NCI-H2196 treated with DMSO at 0.1 percent for 48 hours (cell line): ENCODE data around the gene CKM.
A peak's percentile ranks its signal among the peaks of the same experiment; 100 is the strongest.
"Not testable (repeated sequence)": the region's sequence is repeated elsewhere in the genome, so short reads cannot be mapped to it uniquely, and the experiment has no call there.

ENCODE experiments used
- DNase-seq: peaks from one replicate; lab custom pipeline; 2025; ENCODE audit not compliant: unreplicated experiment; lab: John Stamatoyannopoulos, UW

The CKM gene

DNA sequence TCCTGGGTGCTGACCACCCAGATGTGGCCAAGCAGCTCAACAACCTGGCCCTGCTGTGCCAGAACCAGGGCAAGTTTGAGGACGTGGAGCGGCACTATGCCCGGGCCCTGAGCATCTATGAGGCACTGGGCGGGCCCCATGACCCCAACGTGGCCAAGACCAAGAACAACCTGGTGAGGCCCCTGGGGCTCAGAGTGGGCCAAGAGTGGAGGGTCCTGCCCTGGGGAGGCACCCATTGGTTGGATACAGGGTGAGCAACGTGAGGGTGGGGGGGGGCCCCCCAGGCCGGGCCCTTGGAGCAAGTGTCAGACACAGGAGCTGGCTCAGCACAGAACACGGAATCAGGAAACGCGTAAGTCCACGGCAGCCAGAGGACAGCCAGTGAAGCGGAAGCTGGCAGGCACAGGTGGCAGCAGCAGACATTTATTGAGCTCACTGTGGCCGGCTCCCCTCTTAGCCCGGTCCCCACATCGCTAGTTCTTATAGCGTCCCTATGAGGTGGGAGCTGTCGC is 26.8 kb upstream of the CKM start:
- DNase-seq = no peak

DNA sequence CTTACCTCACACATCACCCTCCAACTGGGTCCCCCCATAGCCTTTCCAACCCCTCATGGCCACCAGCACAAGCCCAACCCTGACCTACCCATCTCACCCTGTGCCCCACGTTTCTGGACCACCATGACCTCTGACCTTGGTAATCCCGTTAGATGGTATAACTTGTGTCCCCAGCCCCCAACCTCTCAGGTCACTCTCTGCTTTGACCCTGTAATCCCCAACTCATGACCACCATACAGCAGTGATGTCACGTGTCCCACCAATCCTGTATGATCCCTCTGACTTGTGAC is 26.4 kb upstream of the CKM start:
- no peak for DNase-seq

- no peak for DNase-seq
These were observed 25.9 kb upstream of the CKM start for GRCh38 chr19:45348367-45349125.

DNA sequence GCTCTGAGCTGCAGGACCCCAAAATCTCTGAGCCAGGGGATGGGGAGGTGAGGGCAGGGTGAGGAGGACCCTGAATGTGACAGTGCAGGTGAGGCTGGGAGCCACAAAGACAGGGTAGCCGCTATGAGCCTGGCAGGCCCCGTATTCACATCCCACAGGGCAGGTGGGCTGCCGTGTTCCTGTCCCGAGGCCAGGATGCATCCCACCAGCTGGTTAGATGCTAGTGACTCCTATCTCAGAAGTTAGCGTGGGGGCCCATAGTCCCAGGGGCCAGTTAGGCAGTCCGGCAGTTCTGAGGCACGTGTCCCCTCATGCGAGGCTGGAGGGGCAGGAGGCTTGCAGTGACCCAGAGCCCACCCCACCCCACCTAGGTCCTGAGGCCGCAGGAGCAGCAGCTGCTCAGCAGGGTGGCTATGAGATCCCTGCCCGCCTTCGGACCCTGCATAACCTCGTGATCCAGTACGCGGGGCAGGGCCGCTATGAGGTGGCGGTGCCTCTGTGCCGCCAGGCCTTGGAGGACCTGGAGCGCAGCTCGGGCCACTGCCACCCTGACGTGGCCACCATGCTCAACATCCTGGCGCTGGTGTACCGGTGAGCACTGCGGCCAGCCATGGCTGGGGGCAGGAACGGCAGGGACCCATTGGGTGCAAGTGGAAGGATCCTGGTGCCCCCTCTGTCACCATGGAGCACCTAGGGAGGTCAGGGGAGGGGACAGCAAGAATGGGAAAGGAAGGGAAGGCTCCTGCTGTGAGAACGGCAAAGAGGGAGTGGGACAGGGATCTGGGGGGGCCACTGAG is 25.1 kb upstream of the CKM start:
- no peak for DNase-seq

- DNase-seq = no peak
These were observed 23.8 kb upstream of the CKM start for GRCh38 chr19:45346449-45346848.

DNA sequence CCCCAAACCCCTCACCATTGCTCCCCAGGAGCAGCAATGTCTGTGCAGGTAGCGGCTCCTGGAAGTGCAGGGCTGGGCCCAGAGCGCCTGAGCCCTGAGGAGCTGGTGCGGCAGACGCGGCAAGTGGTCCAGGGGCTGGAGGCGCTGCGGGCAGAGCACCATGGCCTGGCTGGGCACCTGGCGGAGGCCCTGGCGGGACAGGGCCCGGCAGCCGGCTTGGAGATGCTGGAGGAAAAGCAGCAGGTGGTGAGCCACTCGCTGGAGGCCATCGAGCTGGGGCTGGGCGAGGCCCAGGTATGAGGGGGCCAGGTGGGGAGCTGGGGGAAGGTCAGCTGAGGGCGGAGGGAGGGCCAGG is 22.8 kb upstream of the CKM start:
- DNase-seq = no peak

DNA sequence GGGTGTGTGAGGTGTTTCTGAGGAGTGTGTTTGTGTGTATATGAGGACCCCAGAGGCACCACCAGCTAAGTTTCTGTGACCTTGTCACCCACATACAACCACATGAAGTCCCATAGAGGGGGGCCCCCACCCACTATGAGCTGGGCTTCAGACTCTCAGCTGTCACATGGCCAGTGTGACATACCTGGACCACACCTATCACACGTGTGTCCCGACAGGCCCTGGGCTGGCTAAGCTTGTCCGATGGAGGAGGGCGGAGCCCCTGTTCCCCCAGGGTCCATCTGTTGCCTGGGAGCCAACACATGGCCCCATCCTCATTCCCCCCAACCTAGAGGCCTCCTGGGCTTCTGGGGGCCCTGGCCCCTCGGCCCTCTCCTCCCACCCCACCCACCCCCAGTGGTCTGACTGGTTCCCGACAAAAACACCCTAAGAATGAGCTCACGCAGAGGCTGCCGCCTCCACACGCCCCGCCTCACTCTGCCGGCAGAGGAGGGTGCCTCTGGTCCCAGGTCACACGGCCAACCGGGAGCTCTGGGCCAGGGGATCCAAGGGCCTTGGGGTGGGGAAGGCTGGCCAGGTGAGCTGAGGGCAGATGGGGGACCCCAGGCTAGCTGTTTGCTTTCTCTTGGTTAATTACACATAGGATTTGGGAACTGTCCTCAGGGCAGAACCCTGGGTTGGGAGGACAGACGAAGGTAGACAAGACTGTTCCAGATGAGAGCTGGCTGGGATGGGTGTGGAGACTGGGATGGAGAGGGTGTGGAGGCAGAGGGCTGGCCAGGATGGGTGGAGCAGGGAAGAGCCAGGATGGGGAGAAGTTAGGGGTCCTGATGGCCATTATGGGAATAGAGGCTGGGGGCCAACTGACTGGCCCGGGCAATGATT is 22.2 kb upstream of the CKM start:
- no peak for DNase-seq

GRCh38 chr19:45342911-45343310 is 20.2 kb upstream of the CKM start:
- DNase-seq = no peak

- DNase-seq = no peak
These were observed 18.3 kb upstream of the CKM start for GRCh38 chr19:45340899-45341453.

DNA sequence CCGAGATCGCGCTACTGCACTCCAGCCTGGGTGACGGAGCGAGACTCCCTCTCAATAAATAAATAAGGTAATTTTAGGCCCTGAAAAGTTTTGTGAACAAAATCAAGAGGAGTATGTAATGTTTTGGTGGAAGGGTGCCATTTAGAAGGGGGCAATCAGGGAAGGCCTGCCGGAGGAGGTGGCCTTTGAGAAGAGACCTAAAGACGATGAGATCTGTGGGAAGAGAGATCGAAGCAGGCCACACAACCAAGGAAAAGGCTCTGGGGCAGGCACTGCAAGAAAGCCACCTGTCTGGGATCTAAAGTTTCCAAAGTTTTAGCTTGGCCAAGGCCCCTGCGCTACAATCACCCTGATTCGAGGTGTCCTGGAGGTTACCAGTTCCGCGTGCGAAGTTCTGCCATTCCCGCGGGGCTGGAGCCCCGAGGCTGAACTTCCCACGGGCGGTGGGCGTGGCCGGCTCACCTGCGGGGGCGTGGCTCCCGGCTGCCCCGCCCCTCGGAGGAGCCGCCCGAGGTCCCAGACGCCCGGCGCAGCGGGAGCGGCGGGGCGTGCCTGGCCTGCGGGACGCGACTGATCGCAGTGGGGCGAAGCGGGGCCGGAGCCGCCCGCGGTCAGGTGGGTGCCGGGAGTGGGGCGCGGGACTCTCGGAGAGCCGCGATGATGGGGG is 17.7 kb upstream of the CKM start, which contains the start of gene KLC3:
KLC3 (plus strand) TSS at position 519 of the 667 bp plus-strand sequence. CDS start 4,792 bp downstream, outside the sequence.
- DNase-seq = peak; percentile 8

GRCh38 chr19:45339629-45340028 is 17.0 kb upstream of the CKM start:
- DNase-seq = no peak

DNA sequence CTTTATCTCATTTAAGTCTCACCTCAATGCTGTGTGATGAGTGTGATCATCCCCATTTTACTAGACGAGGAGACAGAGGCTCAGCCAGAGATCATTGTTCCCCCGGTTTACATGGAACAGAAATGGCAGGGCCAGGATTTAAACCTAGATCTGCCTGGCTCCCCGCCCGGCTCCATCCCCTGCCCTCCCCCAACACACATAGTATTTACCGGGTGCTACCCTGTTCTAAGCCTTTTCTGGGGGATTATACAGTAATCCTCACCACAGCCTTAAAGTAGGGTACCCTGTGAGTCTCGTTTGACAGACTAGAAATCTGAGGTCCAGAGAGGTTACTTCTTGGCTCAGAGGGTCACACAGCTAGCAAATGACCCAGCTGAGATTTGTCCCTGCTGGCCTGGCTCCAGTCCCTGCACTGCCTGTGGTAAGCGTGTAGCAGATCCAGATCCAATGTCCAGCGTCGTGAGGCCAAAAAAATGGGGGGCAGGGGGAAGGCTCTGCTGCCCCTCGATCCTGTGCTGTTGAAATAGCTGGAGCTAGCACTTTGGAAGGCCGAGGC is 14.1 kb upstream of the CKM start:
- DNase-seq = no peak

DNA sequence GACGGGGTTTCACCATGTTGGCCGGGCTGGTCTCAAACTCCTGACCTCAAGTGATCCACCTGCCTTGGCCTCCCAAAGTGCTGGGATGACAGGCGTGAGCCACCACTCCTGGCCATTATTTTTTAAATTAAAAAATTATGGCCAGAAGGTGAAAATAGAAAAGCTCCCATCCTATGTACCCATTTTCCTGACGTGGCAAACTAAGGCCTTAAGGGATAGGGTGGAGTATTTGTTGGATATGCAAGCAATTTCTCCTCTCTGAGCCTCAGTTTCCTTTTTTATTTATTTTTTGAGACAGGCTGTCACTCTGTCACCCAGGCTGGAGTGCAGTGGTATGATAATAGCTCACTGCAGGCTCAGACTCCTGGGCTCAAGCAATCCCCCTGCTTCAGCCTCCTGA is 12.2 kb upstream of the CKM start:
- DNase-seq = not testable (repeated sequence)

GRCh38 chr19:45333609-45334303 is 11.1 kb upstream of the CKM start:
- DNase-seq = no peak

GRCh38 chr19:45331411-45331810 is 8.7 kb upstream of the CKM start:
- peak; percentile 92 for DNase-seq

DNA sequence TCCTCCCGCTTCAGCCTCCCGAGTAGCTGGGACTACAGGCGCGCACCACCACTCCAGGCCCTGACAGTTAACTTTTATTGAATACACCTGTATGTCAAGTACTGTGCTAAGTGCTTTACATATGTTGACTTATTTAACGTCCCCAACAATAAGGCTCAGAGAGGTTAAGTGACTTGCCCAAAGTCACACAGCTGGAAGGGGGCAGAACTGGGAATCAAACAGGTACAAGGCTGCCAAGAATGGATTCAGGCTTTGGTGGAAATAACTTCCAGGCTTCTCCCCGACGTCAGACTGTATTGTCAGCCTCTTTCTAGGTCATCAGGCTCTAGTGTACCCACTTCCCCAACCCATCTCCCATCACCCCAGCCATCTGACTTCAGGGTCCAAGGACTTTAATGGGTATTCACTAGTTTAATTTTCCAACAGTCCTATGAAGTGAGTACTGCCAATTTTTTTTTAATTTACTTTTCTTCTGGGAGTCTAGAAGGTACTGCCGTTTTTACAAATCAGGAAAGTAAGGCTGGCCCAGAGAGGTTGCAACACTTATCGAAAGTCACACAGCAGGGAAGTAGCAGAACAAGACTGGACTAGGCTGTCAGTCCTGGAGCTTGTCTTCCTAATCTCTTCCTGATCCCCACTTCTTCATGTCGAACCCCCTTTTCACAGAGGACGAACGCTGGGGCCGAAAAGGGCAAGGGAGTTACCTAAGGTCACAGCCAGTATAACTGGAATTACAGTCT is 4.9 kb upstream of the CKM start:
- DNase-seq = no peak

GRCh38 chr19:45324349-45324907 is 1.8 kb upstream of the CKM start:
- no peak for DNase-seq

DNA sequence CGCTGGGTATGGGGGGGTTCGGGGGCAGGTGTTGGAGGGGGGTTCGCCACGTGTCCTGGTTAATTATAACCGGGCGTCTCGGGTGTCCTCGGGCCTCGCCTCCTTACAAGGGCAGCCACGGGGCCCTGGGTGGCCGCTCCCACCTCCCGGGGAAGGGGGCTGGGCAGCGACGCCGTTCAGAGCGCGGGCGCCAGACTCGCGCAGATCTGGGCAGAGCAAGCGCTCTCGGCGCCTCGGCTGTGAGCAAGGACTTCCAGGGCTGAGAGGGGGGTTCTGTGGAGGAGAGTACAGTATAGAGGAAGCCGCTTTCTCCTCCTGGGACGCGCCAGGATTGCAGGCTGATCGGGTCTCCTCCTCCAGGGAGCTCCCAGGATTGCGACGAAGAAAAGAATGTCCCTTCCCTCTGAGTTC is 1.0 kb upstream of the CKM start:
- no peak for DNase-seq

GRCh38 chr19:45322311-45322710 is 364 bp downstream of the CKM start:
- no peak for DNase-seq
